GM12891 (cell line): ENCODE measurements around the gene LASP1NB.
"Not testable (repeated sequence)": the region's sequence is repeated elsewhere in the genome, so short reads cannot be mapped to it uniquely, and the experiment has no call there.

ENCODE experiments used
- DNase-seq: peaks from one replicate; pipeline ENCODE4 v3.0.0; 2011; ENCODE audit warnings: low spot score; ENCODE audit not compliant: insufficient read length
- FAIRE-seq: peaks from 2 replicates; lab custom pipeline; 2011; peaks lifted over from hg19 to GRCh38; lab: Jason Lieb, UNC
- PAX5 ChIP-seq: IDR thresholded peaks from 2 replicates; pipeline ENCODE4 v1.6.1; 2011; ENCODE audit warnings: low read length, moderate library complexity, mild to moderate bottlenecking; ENCODE audit not compliant: insufficient read depth, severe bottlenecking
- POLR2A ChIP-seq: IDR thresholded peaks from 2 replicates; pipeline ENCODE4 v1.6.1; 2011; ENCODE audit warnings: low read depth, low read length, control low read depth
- POLR2AphosphoS5 ChIP-seq: IDR thresholded peaks from 2 replicates; pipeline ENCODE4 v1.6.1; 2011; ENCODE audit warnings: low read depth, low read length, control low read depth
- POU2F2 ChIP-seq: IDR thresholded peaks from 2 replicates; pipeline ENCODE4 v1.6.1; 2011; ENCODE audit warnings: low read depth, mild to moderate bottlenecking, control low read depth, low read length, moderate library complexity
- SPI1 ChIP-seq: IDR thresholded peaks from 2 replicates; pipeline ENCODE4 v1.6.1; 2011; ENCODE audit warnings: low read depth, low read length, control low read depth
- TAF1 ChIP-seq: IDR thresholded peaks from 2 replicates; pipeline ENCODE4 v1.6.1; 2011; ENCODE audit warnings: low read depth, low read length, control low read depth

Gene LASP1NB

DNA sequence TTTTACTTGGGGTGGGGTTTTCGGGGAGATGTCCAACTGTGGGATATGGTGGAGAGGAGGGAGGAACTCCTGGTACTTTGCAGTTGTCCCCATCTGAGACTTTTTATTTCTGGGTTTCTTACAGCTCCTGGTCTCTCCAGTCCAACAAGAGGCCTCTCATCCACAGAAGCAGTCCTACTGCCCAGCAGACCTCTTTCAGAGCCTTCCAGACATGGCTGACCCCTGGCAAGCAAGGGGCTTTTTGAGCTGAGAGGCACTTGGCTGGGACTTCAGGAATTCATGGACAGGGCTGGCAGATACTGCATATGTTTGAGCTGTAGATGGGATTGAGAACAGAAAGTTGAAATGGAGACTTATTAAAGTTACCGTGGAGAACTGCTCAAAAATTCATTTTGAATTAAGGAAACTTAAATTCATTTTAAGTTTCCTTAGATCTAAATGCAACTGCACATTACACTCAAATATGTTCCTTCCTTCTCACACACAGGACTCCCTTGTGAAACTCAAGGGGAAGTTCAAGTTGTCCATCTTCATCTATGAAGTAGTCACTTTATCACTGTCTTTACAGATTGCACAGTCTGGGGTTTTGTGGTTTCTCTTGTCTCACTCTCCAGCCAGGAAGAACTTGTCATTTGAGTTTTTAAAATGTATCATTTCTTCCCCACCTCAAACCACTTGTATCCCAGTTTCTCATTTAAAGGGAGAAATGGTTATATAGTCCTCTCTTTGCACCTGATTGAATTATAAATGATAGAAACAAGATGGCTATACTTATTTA lies 1.1 kb downstream of the LASP1NB start:
- FAIRE-seq (no peak), DNase-seq (no peak)
- TF ChIP-seq POLR2A: no peak
- TF ChIP-seq PAX5: no peak
- TF ChIP-seq POU2F2: no peak
- no peak for TF ChIP-seq SPI1
- no peak for TF ChIP-seq POLR2AphosphoS5
- TF ChIP-seq TAF1: no peak

DNA sequence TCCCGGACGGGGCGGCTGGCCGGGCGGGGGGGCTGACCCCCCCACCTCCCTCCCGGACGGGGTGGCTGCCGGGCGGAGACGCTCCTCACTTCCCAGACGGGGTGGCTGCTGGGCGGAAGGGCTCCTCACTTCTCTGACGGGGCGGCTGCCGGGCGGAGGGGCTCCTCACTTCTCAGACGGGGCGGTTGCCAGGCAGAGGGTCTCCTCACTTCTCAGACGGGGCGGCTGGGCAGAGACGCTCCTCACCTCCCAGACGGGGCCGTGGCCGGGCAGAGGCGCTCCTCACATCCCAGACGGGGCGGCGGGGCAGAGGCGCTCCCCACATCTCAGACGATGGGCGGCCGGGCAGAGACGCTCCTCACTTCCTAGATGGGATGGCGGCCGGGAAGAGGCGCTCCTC lies 5.4 kb downstream of the LASP1NB start:
- not testable (repeated sequence) for FAIRE-seq, DNase-seq

DNA sequence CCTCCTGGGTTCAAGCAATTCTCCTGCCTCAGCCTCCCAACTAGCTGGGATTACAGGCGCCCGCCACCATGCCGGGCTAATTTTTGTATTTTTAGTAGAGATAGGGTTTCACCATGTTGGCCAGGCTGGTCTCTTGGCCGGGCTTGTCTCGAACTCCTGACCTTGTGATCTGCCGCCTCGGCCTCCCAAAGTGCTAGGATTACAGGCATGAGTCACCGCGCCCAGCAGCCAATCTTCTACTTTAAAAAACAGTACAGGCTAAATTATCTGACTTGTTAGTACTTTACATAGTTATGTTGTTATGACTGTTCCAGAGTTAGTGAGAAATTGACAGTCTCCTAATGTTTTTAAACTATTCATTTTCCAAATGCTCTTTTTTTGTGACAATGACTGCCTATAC lies 8.5 kb downstream of the LASP1NB start:
- FAIRE-seq, DNase-seq: not testable (repeated sequence)

DNA sequence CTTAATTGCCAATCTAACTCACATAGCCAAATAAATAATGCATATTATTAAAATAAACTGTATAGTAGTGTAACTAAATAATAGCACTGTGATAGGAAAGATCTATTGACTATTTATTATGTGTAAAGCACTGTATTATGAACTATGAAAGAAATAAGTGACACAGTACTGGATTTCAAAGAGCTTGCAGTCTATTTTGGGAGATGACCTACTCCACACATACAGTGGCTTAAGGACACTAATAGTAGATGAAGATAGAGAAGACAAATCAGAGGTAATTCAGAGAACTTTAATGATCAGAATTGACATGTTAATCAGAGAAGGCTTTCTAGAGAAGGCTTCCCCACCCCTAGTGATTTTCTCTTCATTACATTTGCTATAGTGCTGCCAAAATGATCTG lies 14.6 kb downstream of the LASP1NB start:
- DNase-seq (no peak), FAIRE-seq (no peak)
- TF ChIP-seq PAX5: no peak
- no peak for TF ChIP-seq POU2F2
- no peak for TF ChIP-seq SPI1
- TF ChIP-seq POLR2AphosphoS5: no peak
- no peak for TF ChIP-seq POLR2A
- TF ChIP-seq TAF1: no peak

DNA sequence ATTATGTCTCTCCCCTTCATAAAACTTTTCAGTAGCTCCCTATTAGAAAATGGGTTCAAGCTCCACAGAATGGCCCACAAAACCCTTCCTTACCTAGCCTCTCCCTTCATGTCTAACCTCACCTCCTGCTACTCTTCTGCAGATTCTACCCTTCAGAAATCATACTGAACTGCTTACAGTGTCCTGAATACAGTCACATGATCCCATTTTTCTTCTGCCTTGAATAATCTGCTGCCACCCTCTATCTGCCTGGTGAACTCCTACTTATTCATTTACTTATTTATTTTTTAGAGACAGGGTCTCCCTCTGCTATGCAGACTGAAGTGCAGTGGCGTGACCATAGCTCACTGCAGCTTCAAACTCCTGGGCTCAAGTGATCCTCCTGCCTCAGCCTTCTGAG lies 15.0 kb downstream of the LASP1NB start:
- no peak for TF ChIP-seq POLR2A
- no peak for TF ChIP-seq TAF1
- no peak for TF ChIP-seq PAX5
- no peak for TF ChIP-seq POLR2AphosphoS5
- no peak for TF ChIP-seq POU2F2
- no peak for TF ChIP-seq SPI1
- DNase-seq (no peak), FAIRE-seq (no peak)

DNA sequence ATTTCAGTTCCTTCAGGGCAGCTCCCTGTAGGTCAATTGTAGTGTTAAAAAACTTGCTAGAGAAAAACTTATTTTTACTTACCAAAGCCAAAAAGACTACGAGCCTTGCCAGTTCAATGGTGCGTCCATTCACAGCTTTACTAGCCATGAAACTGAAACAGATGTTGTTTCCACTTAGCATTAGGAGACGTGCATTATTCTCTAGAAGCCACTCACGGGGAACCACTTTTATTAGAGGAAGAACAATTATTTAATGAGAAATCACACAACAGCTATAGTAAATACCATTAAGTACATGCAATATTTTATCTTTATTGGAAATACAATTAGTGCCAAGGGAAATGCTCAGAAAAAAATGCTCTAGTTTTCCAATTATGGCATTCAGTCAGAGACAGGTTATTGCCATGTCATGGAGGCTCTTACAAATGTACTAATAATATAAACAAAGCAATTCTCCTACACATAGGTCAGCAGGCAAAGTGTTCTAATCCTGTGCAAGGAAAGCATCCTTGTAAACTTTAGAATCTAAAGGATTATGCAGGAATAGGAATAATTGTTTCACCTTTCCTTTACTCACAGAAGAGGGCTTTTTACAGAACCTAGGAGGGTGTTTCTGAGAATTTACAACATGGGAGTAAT lies 17.4 kb downstream of the LASP1NB start:
- TF ChIP-seq POLR2AphosphoS5: no peak
- TF ChIP-seq TAF1: no peak
- TF ChIP-seq SPI1: no peak
- no peak for TF ChIP-seq POLR2A
- no peak for TF ChIP-seq PAX5
- TF ChIP-seq POU2F2: no peak
- FAIRE-seq (peak; percentile 78), DNase-seq (no peak)

DNA sequence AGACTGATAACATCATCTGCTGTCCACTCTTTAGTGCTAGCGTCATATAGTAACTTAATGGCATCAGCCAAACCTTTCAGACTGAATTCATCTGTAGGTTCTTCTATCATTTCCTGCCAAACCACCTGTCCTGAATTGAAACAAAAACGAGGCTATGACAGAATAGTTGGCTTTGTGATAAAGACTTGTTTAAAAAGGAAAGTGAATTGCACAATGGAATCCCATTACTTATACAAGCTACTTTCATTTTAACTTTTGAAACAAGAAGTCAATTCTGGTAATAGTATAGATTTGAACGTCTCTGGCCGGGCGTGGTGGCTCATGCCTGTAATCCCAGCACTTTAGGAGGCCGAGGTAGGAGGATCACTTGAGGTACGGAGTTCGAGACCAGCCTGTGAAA lies 18.2 kb downstream of the LASP1NB start:
- no peak for FAIRE-seq
- TF ChIP-seq SPI1: no peak
- no peak for TF ChIP-seq PAX5
- TF ChIP-seq POU2F2: no peak
- DNase-seq: no peak

- no peak for DNase-seq
- TF ChIP-seq POU2F2 (no peak), POLR2AphosphoS5 (no peak), PAX5 (no peak)
- FAIRE-seq: no peak
Measured at GRCh38 chr17:38947189-38947588, 21.8 kb downstream of the LASP1NB start.

DNA sequence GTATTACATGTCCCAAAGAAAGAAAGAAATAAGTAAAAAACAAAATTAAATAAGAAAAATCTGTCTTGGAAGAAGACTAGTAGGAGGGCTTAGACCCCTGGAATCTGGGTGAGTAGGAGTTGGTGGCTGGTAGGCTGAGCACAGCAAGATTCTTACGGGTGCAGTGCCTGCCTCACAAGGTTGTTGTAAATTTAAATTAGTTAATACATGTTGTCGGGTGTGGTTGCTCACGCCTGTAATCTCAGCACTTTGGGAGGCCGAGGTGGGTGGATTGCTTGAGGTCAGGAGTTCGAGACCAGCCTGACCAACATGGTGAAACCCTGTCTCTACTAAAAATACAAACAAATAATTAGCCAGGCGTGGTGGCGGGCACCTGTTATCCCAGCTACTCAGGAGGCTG lies 28.4 kb downstream of the LASP1NB start:
- not testable (repeated sequence) for DNase-seq, FAIRE-seq

GRCh38 chr17:38958326-38958725 lies 32.9 kb downstream of the LASP1NB start:
- TF ChIP-seq TAF1 (no peak), SPI1 (no peak), PAX5 (no peak), POU2F2 (no peak), POLR2AphosphoS5 (no peak), POLR2A (no peak)
- DNase-seq: no peak
- FAIRE-seq: no peak

DNA sequence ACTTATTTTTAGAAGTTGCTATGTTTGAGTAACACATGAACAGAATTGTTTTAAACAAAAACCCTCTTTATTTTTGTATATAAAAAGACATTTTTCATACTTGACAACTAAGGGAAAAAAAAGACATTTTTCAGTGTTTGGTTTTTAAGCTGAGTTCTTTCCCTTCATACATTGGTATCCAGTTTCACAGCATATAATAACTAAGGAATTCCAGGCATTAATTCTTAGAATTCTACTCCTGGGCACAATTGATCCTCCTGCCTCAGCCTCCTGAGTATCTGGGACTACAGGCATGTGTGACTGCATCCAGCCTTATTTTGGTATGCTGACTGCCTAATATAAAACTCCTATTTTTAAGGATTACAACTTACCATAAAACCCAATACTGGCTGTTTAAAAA lies 33.3 kb downstream of the LASP1NB start:
- FAIRE-seq (no peak), DNase-seq (no peak)
- TF ChIP-seq PAX5 (no peak), POLR2A (no peak), SPI1 (no peak), TAF1 (no peak), POU2F2 (no peak), POLR2AphosphoS5 (no peak)
